CD14-positive monocyte (primary cell): ENCODE results near the gene GPC5. TPM values are rescaled to one million over a fixed set of nuclear protein-coding genes. Genes with fewer than 3 reads are reported as not detected.

Experiments
- DNase-seq, 3 donors: peaks; one replicate each; pipeline ENCODE4 v3.0.0-alpha.2; 2011 to 2022
- H2AFZ ChIP-seq: 2 replicates; pipeline ENCODE4 v1.6.0; 2012; ENCODE audit warnings: mild to moderate bottlenecking, low read depth, low read length, inconsistent platforms; ENCODE audit not compliant: insufficient read depth, poor library complexity, severe bottlenecking
- H3K27ac ChIP-seq, 2 donors: 1 replicate in 1 of 2; 2 replicates in 1 of 2; pipeline ENCODE4 v1.5.1; 2012 to 2013; ENCODE audit warnings: low read length in 2 of 2, control low read depth in 1 of 2, inconsistent platforms in 1 of 2, low read depth in 1 of 2, mild to moderate bottlenecking in 1 of 2
- H3K27me3 ChIP-seq, 2 donors: one replicate each; pipeline versions ENCODE4 v1.6.0 to v1.6.1; 2011 to 2013; ENCODE audit warnings: low read length in 2 of 2; ENCODE audit not compliant: control insufficient read depth in 2 of 2, insufficient read depth in 2 of 2
- H3K36me3 ChIP-seq, 2 donors: replicated peaks in 1 of 2; 1 replicate in 1 of 2; 2 replicates in 1 of 2; pipeline versions ENCODE4 v1.5.1 to v1.6.1; 2012 to 2013; ENCODE audit warnings: low read length in 2 of 2, control low read depth in 1 of 2, inconsistent platforms in 1 of 2, mild to moderate bottlenecking in 1 of 2; ENCODE audit not compliant: insufficient read depth in 2 of 2, control insufficient read depth in 1 of 2
- H3K4me1 ChIP-seq, 2 donors: 1 replicate in 1 of 2; 2 replicates in 1 of 2; pipeline versions ENCODE4 v1.5.1 to v1.6.1; 2012 to 2013; ENCODE audit warnings: low read length in 2 of 2, control low read depth in 1 of 2, inconsistent platforms in 1 of 2, mild to moderate bottlenecking in 1 of 2, moderate library complexity in 1 of 2; ENCODE audit not compliant: insufficient read depth in 2 of 2, control insufficient read depth in 1 of 2
- H3K4me2 ChIP-seq: replicated peaks from 2 replicates; pipeline ENCODE3; 2012; ENCODE audit warnings: low read length, moderate library complexity, mild to moderate bottlenecking; ENCODE audit not compliant: poor library complexity, severe bottlenecking; ENCODE audit errors: extremely low read depth
- H3K4me3 ChIP-seq, 3 experiments: fragments of 200-600 bp in 1 of 3; sonication (generic) in 1 of 3; replicated peaks in 1 of 3; 1 replicate in 2 of 3; 2 replicates in 1 of 3; pipeline ENCODE4 v1.5.1; 2011 to 2013; ENCODE audit warnings: low read length in 3 of 3, mild to moderate bottlenecking in 3 of 3, control low read depth in 2 of 3, low read depth in 2 of 3, inconsistent platforms in 1 of 3, moderate library complexity in 1 of 3
- H3K79me2 ChIP-seq: 2 replicates; pipeline ENCODE4 v1.6.0; 2012; ENCODE audit warnings: mild to moderate bottlenecking, control low read depth, inconsistent platforms, low read length, moderate library complexity; ENCODE audit not compliant: insufficient read depth
- H3K9ac ChIP-seq: 2 replicates; pipeline ENCODE4 v1.6.0; 2017; ENCODE audit warnings: low read length, mild to moderate bottlenecking; ENCODE audit not compliant: insufficient read depth, poor library complexity, severe bottlenecking
- H3K9me3 ChIP-seq, 2 donors: replicated peaks in 1 of 2; 1 replicate in 1 of 2; 2 replicates in 1 of 2; pipeline versions ENCODE4 v1.5.1 to v1.6.1; 2012 to 2013; ENCODE audit warnings: low read length in 2 of 2, control low read depth in 1 of 2; ENCODE audit not compliant: control insufficient read depth in 1 of 2, insufficient read depth in 1 of 2
- H4K20me1 ChIP-seq: 2 replicates; pipeline ENCODE4 v1.6.0; 2012; ENCODE audit warnings: mild to moderate bottlenecking, low read length, control low read depth, moderate library complexity; ENCODE audit not compliant: insufficient read depth
- H3K27ac Mint-ChIP-seq, 7 donors: one replicate each; pipeline ENCODE4 v1.8.0; 2020; ENCODE audit warnings: mild to moderate bottlenecking in 7 of 7, mixed read lengths in 7 of 7, moderate library complexity in 6 of 7, inconsistent platforms in 2 of 7
- H3K27me3 Mint-ChIP-seq, 3 donors: one replicate each; pipeline ENCODE4 v1.8.0; 2021 to 2022; ENCODE audit warnings: low read depth in 3 of 3, mild to moderate bottlenecking in 3 of 3, mixed read lengths in 3 of 3, moderate library complexity in 3 of 3, inconsistent platforms in 1 of 3
- H3K36me3 Mint-ChIP-seq, 2 donors: one replicate each; pipeline ENCODE4 v1.8.0; 2020; ENCODE audit warnings: mixed read lengths in 2 of 2, inconsistent platforms in 1 of 2, mild to moderate bottlenecking in 1 of 2
- H3K4me1 Mint-ChIP-seq: one replicate; pipeline ENCODE4 v1.8.0; 2020; ENCODE audit warnings: mild to moderate bottlenecking, mixed read lengths
- H3K4me3 Mint-ChIP-seq, 2 donors: one replicate each; pipeline ENCODE4 v1.8.0; 2020; ENCODE audit warnings: mild to moderate bottlenecking in 2 of 2, mixed read lengths in 2 of 2, moderate library complexity in 1 of 2
- H3K9me3 Mint-ChIP-seq, 7 donors: one replicate each; pipeline ENCODE4 v1.8.0; 2020 to 2022; ENCODE audit warnings: mixed read lengths in 7 of 7, mild to moderate bottlenecking in 6 of 7, moderate library complexity in 6 of 7, inconsistent platforms in 2 of 7
- CTCF ChIP-seq: fragments of 200-600 bp; IDR thresholded peaks from one replicate; pipeline ENCODE4 v1.8.0; 2022; ENCODE audit warnings: antibody characterized with exemption, mild to moderate bottlenecking
- WGBS: methylation state at CpG from one replicate; pipeline ENCODE4 v1.1.5; 2013; ENCODE audit warnings: missing lambda C conversion rate; ENCODE audit not compliant: insufficient coverage; 5-methylcytosine and 5-hydroxymethylcytosine counted together
- intact Hi-C, 2 donors: fragments of 100-400 bp; cut with micrococcal nuclease; formaldehyde crosslinking; loops; one replicate each; pipeline versions ENCODE4 v1.15.0 to v1.15.1; 2023
- polyA plus RNA-seq, 3 donors: library from polyadenylated mRNA; depleted of rRNA in 1 of 3; unstranded in 2 of 3; stranded (reverse) in 1 of 3; fragments of 300-500 nt in 2 of 3; fragments of >200 nt in 1 of 3; fragmentation: Illumina TruSeq in 2 of 3; gene quantifications; 1 replicate in 2 of 3; 2 replicates in 1 of 3; pipeline ENCODE4 v1.2.3, GENCODE V29; 2012 to 2021

GPC5 gene
- polyA plus RNA-seq, 3 donors: not detected

DNA sequence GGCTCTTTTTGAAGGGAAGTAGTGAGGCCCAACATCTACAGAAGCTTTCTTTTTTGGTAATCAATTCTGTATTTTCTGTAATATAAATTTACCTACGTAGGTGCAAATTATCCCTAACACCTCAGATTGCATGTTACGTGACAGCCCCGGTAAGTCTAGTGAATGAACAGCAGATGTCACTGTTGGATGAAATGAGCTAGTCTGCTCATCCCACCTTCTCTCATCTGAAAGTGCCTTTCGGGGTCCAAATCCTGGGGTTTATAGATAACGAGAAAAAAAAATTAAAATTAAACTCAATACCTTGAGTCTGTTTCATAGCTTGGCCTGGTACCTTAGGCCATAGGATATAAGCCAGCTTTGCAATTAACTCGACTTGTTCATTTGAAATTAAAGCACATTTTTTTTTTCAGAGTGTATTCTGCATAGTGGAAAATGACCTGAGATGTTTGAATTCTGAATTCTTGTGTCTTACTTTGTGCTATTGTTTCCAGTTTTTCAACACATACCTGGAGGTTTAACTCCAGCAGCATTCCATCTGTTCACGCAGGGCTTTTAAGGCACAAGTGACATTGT lies 548.2 kb downstream of the GPC5 start:
- Histone ChIP-seq H3K36me3 (no peaks in the 10 kb centered on the region), H4K20me1 (no peaks in the 10 kb centered on the region), H3K4me3 (no peak overlapping the region), H3K27ac (no peak overlapping the region), H3K9me3 (no peaks in the 10 kb centered on the region), H3K79me2 (no peaks in the 10 kb centered on the region), H3K4me2 (no peak overlapping the region), H3K4me1 (no peaks in the 10 kb centered on the region), H3K9ac (no peak overlapping the region), H2AFZ (no peak overlapping the region), H3K27me3 (no peaks in the 10 kb centered on the region)
- Mint-ChIP-seq H3K36me3 (no peaks in the 10 kb centered on the region), H3K4me3 (no peak overlapping the region), H3K9me3 (peaks cover 0 to 2% (median 0%) of the 10 kb centered on the region in 7 donors), H3K4me1 (no peaks in the 10 kb centered on the region), H3K27me3 (no peaks in the 10 kb centered on the region), H3K27ac (no peak overlapping the region)
- no peak for TF ChIP-seq CTCF
- intact Hi-C loops: no loop called here
- DNase-seq: no peak
- no CpG with 5 or more reads among the region's 7 CpGs for WGBS

DNA sequence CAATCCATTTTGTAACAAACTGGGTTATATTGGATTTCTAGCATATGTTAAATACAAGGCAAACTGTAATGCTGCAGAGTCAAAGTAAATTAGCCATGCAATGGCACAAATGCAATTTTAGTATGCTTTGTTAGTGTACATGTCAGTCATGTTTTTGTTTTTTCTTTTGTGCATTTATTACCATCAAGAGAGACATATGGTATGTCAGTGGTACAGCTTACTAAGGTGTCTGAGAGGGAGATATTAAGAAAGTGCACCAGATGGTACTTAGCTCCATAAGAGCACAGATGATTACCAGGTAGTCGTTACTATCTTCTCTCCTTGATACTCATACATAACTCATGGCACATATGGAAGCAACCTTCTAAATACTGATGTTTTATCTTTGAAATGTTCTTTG lies 550.3 kb downstream of the GPC5 start:
- Histone ChIP-seq H3K27ac (no peak overlapping the region), H3K27me3 (no peaks in the 10 kb centered on the region), H3K4me2 (no peak overlapping the region), H4K20me1 (no peaks in the 10 kb centered on the region), H3K4me1 (no peaks in the 10 kb centered on the region), H3K79me2 (no peaks in the 10 kb centered on the region), H3K9ac (no peak overlapping the region), H2AFZ (no peak overlapping the region), H3K9me3 (no peaks in the 10 kb centered on the region), H3K4me3 (no peak overlapping the region), H3K36me3 (no peaks in the 10 kb centered on the region)
- H3K4me3 Mint-ChIP-seq: no peak overlapping the region
- TF ChIP-seq CTCF: no peak
- no CpG with 5 or more reads among the region's 1 CpG for WGBS
- no peak overlapping the region for H3K27ac Mint-ChIP-seq
- H3K4me1 Mint-ChIP-seq: no peaks in the 10 kb centered on the region
- no peak for DNase-seq
- intact Hi-C loops: no loop called here
- H3K36me3 Mint-ChIP-seq: no peaks in the 10 kb centered on the region
- no peaks in the 10 kb centered on the region for H3K27me3 Mint-ChIP-seq
- H3K9me3 Mint-ChIP-seq: peaks cover 0 to 2% (median 0%) of the 10 kb centered on the region in 7 donors
